HL-60 (cell line): ENCODE data around the gene CACNA1D.

Experiments used
- DNase-seq, 2 experiments: peaks; one replicate each; pipeline ENCODE4 v3.0.0-alpha.2; 2010 to 2020; ENCODE audit warnings: low read depth in 1 of 2, low spot score in 1 of 2
- H3K27ac ChIP-seq: fragments of 250-450 bp; sonication (Bioruptor Pico); replicated peaks from 2 replicates; pipeline ENCODE4 v1.5.1; 2020; ENCODE audit warnings: mild to moderate bottlenecking, moderate library complexity
- H3K27me3 ChIP-seq: fragments of 250-450 bp; sonication (Bioruptor Pico); 2 replicates; pipeline ENCODE4 v1.5.1; 2021; ENCODE audit warnings: mild to moderate bottlenecking, moderate library complexity; ENCODE audit not compliant: insufficient read depth, poor library complexity, severe bottlenecking
- H3K4me3 ChIP-seq: replicated peaks from 2 replicates; pipeline ENCODE4 v1.5.1; 2011; ENCODE audit warnings: mild to moderate bottlenecking, control low read depth, low read length; ENCODE audit not compliant: insufficient read depth
- CTCF ChIP-seq: IDR thresholded peaks from one replicate; pipeline ENCODE4 v1.5.1; 2011; ENCODE audit warnings: low read length, control low read depth, inconsistent platforms; ENCODE audit not compliant: insufficient read depth
- GABPA ChIP-seq: IDR thresholded peaks from 2 replicates; pipeline ENCODE4 v1.6.1; 2012; ENCODE audit warnings: low read depth
- POLR2AphosphoS5 ChIP-seq: IDR thresholded peaks from 2 replicates; pipeline ENCODE4 v1.6.1; 2012; ENCODE audit warnings: low read depth
- REST ChIP-seq: IDR thresholded peaks from 2 replicates; pipeline ENCODE4 v1.6.1; 2012; ENCODE audit warnings: low read depth; ENCODE audit not compliant: insufficient replicate concordance
- SPI1 ChIP-seq: IDR thresholded peaks from 2 replicates; pipeline ENCODE4 v1.6.1; 2012; ENCODE audit warnings: low read depth, mild to moderate bottlenecking, borderline replicate concordance

CACNA1D gene

GRCh38 chr3:53726643-53727042 is 232.2 kb downstream of the CACNA1D start:
- Histone ChIP-seq H3K27ac (no peak overlapping the region), H3K27me3 (peaks cover 5% of the 10 kb centered on the region), H3K4me3 (no peak overlapping the region)
- no peak for DNase-seq
- no peak for TF ChIP-seq CTCF
- no peak for TF ChIP-seq GABPA

GRCh38 chr3:53728606-53729005 is 234.2 kb downstream of the CACNA1D start:
- Histone ChIP-seq H3K27ac (no peak overlapping the region), H3K27me3 (peaks cover 5% of the 10 kb centered on the region), H3K4me3 (no peak overlapping the region)
- TF ChIP-seq POLR2AphosphoS5 (no peak), GABPA (no peak), CTCF (no peak), SPI1 (no peak), REST (no peak)
- no peak for DNase-seq

GRCh38 chr3:53729159-53729558 is 234.7 kb downstream of the CACNA1D start:
- Histone ChIP-seq H3K27me3 (peaks cover 5% of the 10 kb centered on the region), H3K27ac (no peak overlapping the region), H3K4me3 (no peak overlapping the region)
- TF ChIP-seq GABPA (no peak), SPI1 (no peak), REST (no peak), CTCF (no peak)
- no peak for DNase-seq

- H3K4me3 ChIP-seq, result no peak overlapping the region
- no peak for DNase-seq
- peaks cover 5% of the 10 kb centered on the region for H3K27me3 ChIP-seq
These were observed 235.2 kb downstream of the CACNA1D start for GRCh38 chr3:53729618-53730017.

More at GRCh38 chr3:53729618-53730017, 235.2 kb downstream of the CACNA1D start:
- TF ChIP-seq SPI1 (no peak), POLR2AphosphoS5 (no peak), REST (no peak), GABPA (no peak), CTCF (no peak)
- no peak overlapping the region for H3K27ac ChIP-seq
